Tibial nerve (tissue), 4 donors: ENCODE measurements around the gene S1PR1. TPM values are rescaled to one million over a fixed set of nuclear protein-coding genes. Genes with fewer than 3 reads are reported as not detected.

Source experiments
- DNase-seq, 2 donors: peaks; one replicate each; pipeline ENCODE4 v3.0.0-alpha.2; 2019; ENCODE audit warnings: low spot score in 2 of 2
- H3K27ac ChIP-seq, 4 donors: fragments of 200-600 bp; sonication (generic) in 3 of 4; one replicate each; pipeline ENCODE4 v1.5.1; 2017 to 2019; ENCODE audit warnings: mild to moderate bottlenecking in 1 of 4
- H3K27me3 ChIP-seq, 2 donors: fragments of 200-600 bp; sonication (generic) in 1 of 2; one replicate each; pipeline versions ENCODE4 v1.5.1 to v1.6.0; 2017 to 2019
- H3K36me3 ChIP-seq, 3 donors: fragments of 200-600 bp; sonication (generic); one replicate each; pipeline ENCODE4 v1.5.1; 2018 to 2019
- H3K4me1 ChIP-seq, 4 donors: fragments of 200-600 bp; sonication (generic) in 3 of 4; one replicate each; pipeline ENCODE4 v1.5.1; 2017 to 2019
- H3K4me3 ChIP-seq, 4 donors: fragments of 200-600 bp; sonication (generic) in 3 of 4; one replicate each; pipeline ENCODE4 v1.5.1; 2017 to 2019; ENCODE audit warnings: mild to moderate bottlenecking in 1 of 4, moderate library complexity in 1 of 4
- H3K9me3 ChIP-seq, 4 donors: fragments of 200-600 bp; sonication (generic) in 3 of 4; one replicate each; pipeline ENCODE4 v1.5.1; 2017 to 2019
- EP300 ChIP-seq, 2 donors: sonication (generic); formaldehyde crosslinking; IDR thresholded peaks; one replicate each; pipeline ENCODE4 v1.6.1; 2017; ENCODE audit warnings: antibody characterized with exemption in 2 of 2, mild to moderate bottlenecking in 1 of 2
- POLR2A ChIP-seq, 2 donors: fragments of 450-650 bp; IDR thresholded peaks; one replicate each; pipeline ENCODE4 v1.6.1; 2017; ENCODE audit warnings: antibody characterized with exemption in 2 of 2, mild to moderate bottlenecking in 2 of 2, moderate library complexity in 2 of 2
- WGBS, 2 donors: methylation state at CpG; one replicate each; pipeline ENCODE4 v1.1.5; 2018; 5-methylcytosine and 5-hydroxymethylcytosine counted together
- total RNA-seq, 4 donors: library from RNA; depleted of rRNA; stranded (reverse); fragments of >200 nt; gene quantifications; one replicate each; pipeline ENCODE4 v1.1.0, GENCODE V29; 2016
- TF ChIP-seq, protein P1 (sequence below), 5 experiments: fragments of 200-600 bp in 3 of 5; fragments of 450-650 bp in 2 of 5; sonication (generic) in 3 of 5; IDR thresholded peaks; one replicate each; pipeline ENCODE4 v1.5.1; 2016 to 2019; ENCODE audit warnings: antibody characterized with exemption in 5 of 5, mild to moderate bottlenecking in 3 of 5, moderate library complexity in 2 of 5

S1PR1 gene
- total RNA-seq, 4 donors from 2014 or later: 22.2 to 101 (median 59.4) TPM

DNA sequence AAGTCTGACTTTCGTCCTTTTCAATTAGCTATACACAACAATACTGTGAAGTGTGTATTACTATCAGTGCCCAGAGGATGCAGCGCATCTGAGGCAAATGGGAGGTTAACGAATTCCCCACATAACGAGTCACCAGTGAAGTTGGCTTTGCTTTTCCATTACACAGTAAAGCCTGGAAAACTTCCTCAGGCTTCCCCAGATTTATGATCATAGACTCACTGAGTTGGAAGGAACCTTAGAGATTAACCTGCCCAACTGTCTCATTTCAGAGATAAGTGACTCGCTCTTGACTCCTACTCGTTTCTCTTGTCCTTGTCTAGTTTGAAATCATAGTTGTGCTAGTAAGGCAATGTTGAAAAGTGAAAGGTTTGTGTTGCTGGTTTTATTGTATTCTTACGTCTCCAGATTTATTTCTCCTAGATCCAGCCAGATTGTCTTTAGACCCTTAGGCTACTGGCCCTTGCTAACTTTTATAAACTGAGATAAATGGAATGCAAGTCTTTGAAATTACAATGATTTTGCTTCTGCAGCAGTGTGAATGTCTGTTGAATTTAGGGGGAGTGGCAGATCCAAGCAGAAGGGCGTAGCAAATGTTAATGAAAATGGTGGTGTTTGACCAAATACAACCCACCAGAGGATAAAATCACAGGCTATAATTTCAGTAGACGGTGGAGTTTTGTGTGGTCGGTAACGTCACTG lies 17.3 kb downstream of the S1PR1 start:
- Histone ChIP-seq H3K4me1 (peaks cover 0 to 10% (median 0%) of the 10 kb centered on the region in 4 donors), H3K4me3 (no peak overlapping the region), H3K9me3 (no peaks in the 10 kb centered on the region), H3K27ac (no peak overlapping the region), H3K36me3 (no peaks in the 10 kb centered on the region), H3K27me3 (peaks cover 0 to 2% of the 10 kb centered on the region in 2 donors)
- TF ChIP-seq POLR2A (IDR thresholded peaks at IDR 0.05) (no peak), EP300 (IDR thresholded peaks at IDR 0.05) (no peak)
- TF ChIP-seq, protein P1, sequence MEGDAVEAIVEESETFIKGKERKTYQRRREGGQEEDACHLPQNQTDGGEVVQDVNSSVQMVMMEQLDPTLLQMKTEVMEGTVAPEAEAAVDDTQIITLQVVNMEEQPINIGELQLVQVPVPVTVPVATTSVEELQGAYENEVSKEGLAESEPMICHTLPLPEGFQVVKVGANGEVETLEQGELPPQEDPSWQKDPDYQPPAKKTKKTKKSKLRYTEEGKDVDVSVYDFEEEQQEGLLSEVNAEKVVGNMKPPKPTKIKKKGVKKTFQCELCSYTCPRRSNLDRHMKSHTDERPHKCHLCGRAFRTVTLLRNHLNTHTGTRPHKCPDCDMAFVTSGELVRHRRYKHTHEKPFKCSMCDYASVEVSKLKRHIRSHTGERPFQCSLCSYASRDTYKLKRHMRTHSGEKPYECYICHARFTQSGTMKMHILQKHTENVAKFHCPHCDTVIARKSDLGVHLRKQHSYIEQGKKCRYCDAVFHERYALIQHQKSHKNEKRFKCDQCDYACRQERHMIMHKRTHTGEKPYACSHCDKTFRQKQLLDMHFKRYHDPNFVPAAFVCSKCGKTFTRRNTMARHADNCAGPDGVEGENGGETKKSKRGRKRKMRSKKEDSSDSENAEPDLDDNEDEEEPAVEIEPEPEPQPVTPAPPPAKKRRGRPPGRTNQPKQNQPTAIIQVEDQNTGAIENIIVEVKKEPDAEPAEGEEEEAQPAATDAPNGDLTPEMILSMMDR (IDR thresholded peaks at IDR 0.05): no peak
- 75 to 76% methylated on average over 11 of the region's 11 CpGs for WGBS, 2 donors
- no peak for DNase-seq

DNA sequence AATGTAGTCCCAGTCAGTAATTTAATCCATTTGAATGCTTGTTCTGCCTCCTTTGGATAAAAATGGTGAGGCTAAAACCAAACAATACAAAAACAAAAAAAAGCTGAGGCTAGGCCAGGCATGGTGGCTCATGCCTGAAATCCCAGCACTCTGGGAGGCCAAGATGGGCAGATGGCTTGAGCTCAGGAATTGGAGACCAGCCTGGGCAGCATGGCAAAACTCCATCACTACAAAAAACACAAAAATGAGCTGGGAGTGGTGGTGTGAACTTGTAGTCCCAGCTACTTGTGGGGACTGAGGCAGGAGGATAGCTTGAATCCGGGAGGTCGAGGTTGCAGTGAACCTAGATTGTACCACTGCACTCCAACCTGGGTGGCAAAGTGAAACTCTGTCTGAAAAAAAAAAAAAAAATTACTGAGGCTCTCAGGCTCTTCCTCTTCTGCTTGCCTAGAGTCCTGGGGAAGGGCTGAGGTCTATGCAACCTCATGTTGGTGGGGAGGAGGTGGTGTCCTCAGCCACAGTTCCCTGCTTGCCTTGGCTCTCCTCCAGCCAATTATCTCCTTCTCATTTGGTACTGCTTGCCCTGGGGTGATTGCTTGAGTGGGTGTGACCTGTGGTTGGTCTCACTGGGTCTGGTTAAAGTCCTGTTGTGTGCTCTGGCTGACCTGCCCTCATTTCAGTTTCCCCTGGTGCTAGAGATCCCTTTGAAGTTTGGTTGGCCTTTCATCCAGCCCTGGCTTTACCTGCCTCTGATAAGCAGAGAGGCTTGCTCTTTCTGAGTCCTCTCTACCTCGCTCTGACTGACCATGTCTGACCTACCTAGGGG lies 20.9 kb downstream of the S1PR1 start:
- no peak for TF ChIP-seq EP300 (IDR thresholded peaks at IDR 0.05)
- Histone ChIP-seq H3K27ac (no peak overlapping the region), H3K27me3 (no peaks in the 10 kb centered on the region), H3K4me1 (peaks cover 0 to 29% (median 0%) of the 10 kb centered on the region in 4 donors), H3K36me3 (no peaks in the 10 kb centered on the region), H3K9me3 (no peaks in the 10 kb centered on the region), H3K4me3 (no peak overlapping the region)
- no peak for DNase-seq
- 85 to 88% methylated on average over 3 of the region's 3 CpGs for WGBS, 2 donors

DNA sequence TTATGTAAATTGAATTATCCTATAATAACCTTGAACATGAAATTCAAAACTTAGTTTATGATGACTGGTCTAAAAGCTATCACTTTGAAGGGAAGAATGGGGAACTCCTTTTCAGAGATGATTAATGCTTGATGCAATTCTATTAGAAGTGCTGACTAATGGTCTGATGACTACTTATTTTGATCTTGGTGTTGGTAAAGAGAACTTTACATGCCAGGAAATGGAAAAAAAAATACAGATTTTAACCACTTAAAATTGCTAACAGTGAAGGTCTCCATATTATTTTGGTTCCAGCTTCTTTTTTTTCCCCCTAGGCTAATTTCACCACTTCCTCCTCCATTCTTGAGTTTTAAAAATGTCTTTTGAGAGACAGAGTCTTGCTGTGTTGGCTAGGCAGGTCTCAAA lies 22.9 kb downstream of the S1PR1 start:
- peak overlapping the region in 1 of 4 donors; percentile 75 for H3K27ac ChIP-seq
- H3K27me3 ChIP-seq: no peaks in the 10 kb centered on the region
- H3K36me3 ChIP-seq: no peaks in the 10 kb centered on the region
- peaks cover 0 to 33% (median 0%) of the 10 kb centered on the region in 4 donors for H3K4me1 ChIP-seq
- TF ChIP-seq POLR2A (IDR thresholded peaks at IDR 0.05): no peak
- peak in 1 of 2 donors; percentile 47 for TF ChIP-seq EP300 (IDR thresholded peaks at IDR 0.05)
- no peak for DNase-seq
- H3K9me3 ChIP-seq: no peaks in the 10 kb centered on the region
- no peak overlapping the region for H3K4me3 ChIP-seq

DNA sequence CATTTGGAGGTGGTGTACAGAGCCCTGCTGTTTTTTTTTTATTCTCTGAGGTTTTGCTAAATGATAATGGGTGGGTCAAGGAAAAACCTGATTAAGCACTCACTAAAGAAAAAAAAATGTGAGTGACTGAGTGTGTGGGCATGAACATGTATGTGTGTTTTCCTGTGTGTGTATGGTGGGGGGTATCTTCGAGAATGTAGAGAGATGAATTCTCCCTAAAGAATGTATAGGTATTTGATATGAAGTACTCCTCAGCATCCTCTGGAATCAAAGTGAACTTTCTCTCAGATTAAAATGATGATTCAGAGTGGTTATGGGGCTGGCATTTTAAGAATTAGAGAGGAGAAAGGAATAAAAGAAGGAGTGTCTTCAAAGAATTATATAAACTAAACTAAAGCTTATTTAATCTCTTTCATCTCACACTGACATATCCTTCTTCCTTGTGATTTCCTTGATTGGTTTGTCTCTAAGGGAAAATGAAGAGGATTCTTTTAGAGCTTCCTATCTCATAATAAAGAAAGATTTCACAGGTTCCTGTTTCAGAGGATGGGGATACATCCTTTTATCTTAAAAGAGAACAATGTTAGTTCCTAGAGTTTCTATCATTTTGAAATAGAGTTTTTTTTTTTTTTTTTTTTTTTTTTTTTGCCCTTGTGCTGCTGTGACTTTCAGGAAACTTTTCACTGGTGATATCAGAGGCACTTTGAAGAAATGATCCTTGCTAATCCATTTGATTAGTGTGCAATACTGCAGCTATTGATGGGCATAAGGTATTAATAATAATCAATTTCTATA lies 23.9 kb downstream of the S1PR1 start:
- 58 to 68% methylated on average over 1 of the region's 1 CpG for WGBS, 2 donors
- no peaks in the 10 kb centered on the region for H3K36me3 ChIP-seq
- no peak for TF ChIP-seq POLR2A (IDR thresholded peaks at IDR 0.05)
- H3K27me3 ChIP-seq: no peaks in the 10 kb centered on the region
- no peaks in the 10 kb centered on the region for H3K9me3 ChIP-seq
- H3K4me3 ChIP-seq: no peak overlapping the region
- DNase-seq: no peak
- H3K27ac ChIP-seq: no peak overlapping the region
- H3K4me1 ChIP-seq: peaks cover 0 to 33% (median 0%) of the 10 kb centered on the region in 4 donors

DNA sequence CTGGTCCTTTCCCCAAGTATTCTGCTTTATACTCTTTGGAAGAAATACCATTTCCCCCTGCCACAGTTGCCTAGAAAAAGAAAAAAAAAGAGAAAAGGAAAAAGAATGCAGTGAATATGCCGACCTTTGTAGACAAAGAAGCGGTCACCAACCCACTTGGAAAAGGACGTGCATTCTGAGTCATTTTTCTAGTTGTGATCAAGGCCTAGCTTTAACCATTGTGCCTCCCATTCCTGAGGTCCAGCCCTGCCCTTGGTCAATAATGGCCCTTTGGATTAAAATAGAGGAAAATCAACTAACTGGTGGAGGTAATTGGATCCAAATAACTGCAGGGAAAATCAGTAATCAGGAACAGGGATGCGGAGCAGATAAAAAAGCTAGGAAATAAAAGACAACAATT lies 24.8 kb downstream of the S1PR1 start:
- no peak for DNase-seq
- H3K36me3 ChIP-seq: no peaks in the 10 kb centered on the region
- no peak overlapping the region for H3K4me3 ChIP-seq
- H3K27me3 ChIP-seq: no peaks in the 10 kb centered on the region
- H3K4me1 ChIP-seq: peaks cover 0 to 33% (median 0%) of the 10 kb centered on the region in 4 donors
- H3K27ac ChIP-seq: no peak overlapping the region
- no peaks in the 10 kb centered on the region for H3K9me3 ChIP-seq
- 47 to 53% methylated on average over 4 of the region's 4 CpGs for WGBS, 2 donors
- TF ChIP-seq POLR2A (IDR thresholded peaks at IDR 0.05): no peak
- no peak for TF ChIP-seq EP300 (IDR thresholded peaks at IDR 0.05)
- TF ChIP-seq, protein P1 (IDR thresholded peaks at IDR 0.05): no peak

DNA sequence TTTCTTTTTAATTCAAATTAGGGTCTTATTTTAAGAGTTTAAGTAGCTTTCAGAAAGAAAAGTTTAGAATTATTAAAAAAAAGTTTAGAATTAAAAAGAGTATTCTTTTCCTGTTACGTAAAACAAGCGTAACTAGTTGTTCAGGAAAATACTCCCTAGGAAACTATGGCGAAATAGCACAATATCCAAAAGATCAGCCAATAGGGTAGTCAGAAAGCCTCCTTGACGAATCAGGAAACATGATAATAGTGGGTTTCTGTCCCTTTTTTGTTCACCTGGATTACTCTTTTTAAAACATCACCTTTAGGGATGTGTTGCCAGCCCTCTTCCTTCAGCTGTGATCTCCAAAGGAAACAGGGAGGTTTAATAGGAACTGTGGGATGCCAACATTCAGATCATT lies 25.2 kb downstream of the S1PR1 start:
- TF ChIP-seq POLR2A (IDR thresholded peaks at IDR 0.05) (no peak), EP300 (IDR thresholded peaks at IDR 0.05) (no peak)
- TF ChIP-seq, protein P1 (IDR thresholded peaks at IDR 0.05): no peak
- Histone ChIP-seq H3K36me3 (no peaks in the 10 kb centered on the region), H3K4me3 (no peak overlapping the region), H3K27ac (no peak overlapping the region), H3K4me1 (peaks cover 0 to 33% (median 0%) of the 10 kb centered on the region in 4 donors), H3K9me3 (no peaks in the 10 kb centered on the region), H3K27me3 (no peaks in the 10 kb centered on the region)
- no peak for DNase-seq
- 83 to 85% methylated on average over 4 of the region's 4 CpGs for WGBS, 2 donors
